Measurements from ENCODE around the gene GRK6. TPM values are rescaled to one million over a fixed set of nuclear protein-coding genes. Genes with fewer than 3 reads are reported as not detected.

GRK6 gene
- total RNA-seq, 1 experiment from 2014 or later, result 82.3 TPM

DNA sequence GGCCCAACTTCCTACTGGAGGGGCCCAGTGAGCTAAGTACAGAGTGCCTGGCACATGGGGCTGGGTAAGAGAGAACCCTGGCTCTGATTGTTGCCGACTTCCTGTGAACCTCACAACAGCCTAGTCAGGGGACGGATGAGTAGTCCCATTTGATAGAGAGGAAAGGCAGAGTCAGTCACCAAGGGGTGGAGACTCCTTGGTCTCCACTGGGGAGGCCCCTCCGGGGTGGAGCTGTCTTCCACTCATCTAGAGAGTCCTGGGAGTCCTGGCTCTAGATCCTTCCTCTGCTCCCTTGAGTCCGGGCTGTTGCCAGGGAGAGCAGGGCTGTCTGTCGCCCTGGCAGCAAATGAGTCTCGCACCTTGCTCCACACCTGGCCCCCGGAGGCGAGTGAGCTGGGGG, 8.0 kb downstream of the GRK6 start:
- DNase-seq, result no peak
- no peaks in the 10 kb centered on the region for H3K9me3 ChIP-seq (ENCODE audit: insufficient read depth, low read depth)
- H4K20me1 ChIP-seq (ENCODE audit: insufficient read depth), result peaks cover 15% of the 10 kb centered on the region; the same call in 1 of the 2 replicates
- ChIA-PET POLR2A (ENCODE audit: unreplicated experiment) (no interaction called here), CTCF (no interaction called here)
- H2AFZ ChIP-seq, result no peak overlapping the region
- H3K27ac ChIP-seq, result no peak overlapping the region
- no peaks in the 10 kb centered on the region for H3K4me1 ChIP-seq (replicated peaks; ENCODE audit: insufficient read depth)
- TF ChIP-seq, protein P1, sequence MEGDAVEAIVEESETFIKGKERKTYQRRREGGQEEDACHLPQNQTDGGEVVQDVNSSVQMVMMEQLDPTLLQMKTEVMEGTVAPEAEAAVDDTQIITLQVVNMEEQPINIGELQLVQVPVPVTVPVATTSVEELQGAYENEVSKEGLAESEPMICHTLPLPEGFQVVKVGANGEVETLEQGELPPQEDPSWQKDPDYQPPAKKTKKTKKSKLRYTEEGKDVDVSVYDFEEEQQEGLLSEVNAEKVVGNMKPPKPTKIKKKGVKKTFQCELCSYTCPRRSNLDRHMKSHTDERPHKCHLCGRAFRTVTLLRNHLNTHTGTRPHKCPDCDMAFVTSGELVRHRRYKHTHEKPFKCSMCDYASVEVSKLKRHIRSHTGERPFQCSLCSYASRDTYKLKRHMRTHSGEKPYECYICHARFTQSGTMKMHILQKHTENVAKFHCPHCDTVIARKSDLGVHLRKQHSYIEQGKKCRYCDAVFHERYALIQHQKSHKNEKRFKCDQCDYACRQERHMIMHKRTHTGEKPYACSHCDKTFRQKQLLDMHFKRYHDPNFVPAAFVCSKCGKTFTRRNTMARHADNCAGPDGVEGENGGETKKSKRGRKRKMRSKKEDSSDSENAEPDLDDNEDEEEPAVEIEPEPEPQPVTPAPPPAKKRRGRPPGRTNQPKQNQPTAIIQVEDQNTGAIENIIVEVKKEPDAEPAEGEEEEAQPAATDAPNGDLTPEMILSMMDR (conservative IDR thresholded peaks at IDR 0.05), result no peak
- TF ChIP-seq EZH2 (IDR thresholded peaks at IDR 0.05; ENCODE audit: low read depth), result no peak
- H3K36me3 ChIP-seq (ENCODE audit: low read depth), result no peaks in the 10 kb centered on the region
- H3K4me3 ChIP-seq, result no peak overlapping the region
- no peaks in the 10 kb centered on the region for H3K9me2 ChIP-seq (ENCODE audit: insufficient read depth)
- peaks cover 37% of the 10 kb centered on the region for H3F3A ChIP-seq (ENCODE audit: insufficient read depth, low read depth)
- H3K27me3 ChIP-seq (ENCODE audit: insufficient read depth, low read depth), result no peaks in the 10 kb centered on the region
- H3K79me2 ChIP-seq (ENCODE audit: low read depth), result peaks cover 7% of the 10 kb centered on the region
- intact Hi-C loops (cut with micrococcal nuclease; ENCODE audit: unreplicated experiment), result no loop called here
- H3K4me2 ChIP-seq, result no peak overlapping the region
- BruUV-seq (replicated peaks), result no TSS peak

DNA sequence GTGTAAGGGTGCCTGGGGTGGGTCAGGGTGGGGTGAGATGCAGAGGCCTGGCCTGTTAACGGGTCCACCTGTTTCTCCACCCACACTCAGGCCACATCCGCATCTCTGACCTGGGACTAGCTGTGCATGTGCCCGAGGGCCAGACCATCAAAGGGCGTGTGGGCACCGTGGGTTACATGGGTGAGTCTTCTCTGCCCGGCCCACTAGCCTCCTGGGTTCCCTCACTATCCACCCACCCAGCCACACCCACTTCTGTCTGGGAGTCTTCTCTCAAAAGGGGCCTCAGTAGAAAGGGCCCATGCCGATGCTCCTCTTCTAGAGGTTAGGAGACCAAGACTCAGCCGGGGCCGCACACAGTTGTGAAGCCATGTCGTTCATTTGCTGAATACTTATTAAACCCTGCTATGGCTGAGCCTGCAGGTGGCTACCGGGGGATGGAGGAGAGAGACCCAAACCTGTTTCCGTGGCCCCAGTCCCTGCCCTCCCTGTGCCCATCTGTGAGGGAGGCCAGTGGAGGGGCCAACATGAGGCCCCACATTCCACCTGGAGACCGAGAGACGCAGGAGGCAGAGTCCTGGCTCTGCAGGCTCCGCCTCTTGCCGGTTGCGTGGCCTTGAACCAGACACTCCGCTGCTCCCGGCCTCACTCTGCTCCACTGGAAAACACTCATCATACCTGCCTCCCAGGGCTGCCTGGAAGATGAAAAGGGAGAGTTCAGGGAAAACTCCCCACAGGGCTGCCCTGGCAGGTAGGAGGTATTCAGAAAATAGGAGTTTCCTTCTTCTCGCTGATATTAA, 8.7 kb downstream of the GRK6 start:
- Histone ChIP-seq H3K4me1 (replicated peaks; ENCODE audit: insufficient read depth) (no peaks in the 10 kb centered on the region), H3K79me2 (ENCODE audit: low read depth) (0 out of 2 replicates have a peak, but pooled peaks cover under 1% of the 10 kb centered on the region), H2AFZ (no peak overlapping the region), H3K4me2 (no peak overlapping the region), H3K9me2 (ENCODE audit: insufficient read depth) (no peaks in the 10 kb centered on the region), H3K4me3 (no peak overlapping the region), H3K27me3 (ENCODE audit: insufficient read depth, low read depth) (no peaks in the 10 kb centered on the region), H3K9me3 (ENCODE audit: insufficient read depth, low read depth) (no peaks in the 10 kb centered on the region), H3F3A (ENCODE audit: insufficient read depth, low read depth) (peaks cover 42% of the 10 kb centered on the region), H4K20me1 (ENCODE audit: insufficient read depth) (peaks cover 8% of the 10 kb centered on the region; the same call in 1 of the 2 replicates), H3K36me3 (ENCODE audit: low read depth) (no peaks in the 10 kb centered on the region), H3K27ac (no peak overlapping the region)
- ChIA-PET CTCF (no interaction called here), POLR2A (ENCODE audit: unreplicated experiment) (no interaction called here)
- no TSS peak for BruUV-seq (replicated peaks)
- TF ChIP-seq EZH2 (IDR thresholded peaks at IDR 0.05; ENCODE audit: low read depth), result no peak
- TF ChIP-seq, protein P1 (conservative IDR thresholded peaks at IDR 0.05), result no peak
- intact Hi-C loops (cut with micrococcal nuclease; ENCODE audit: unreplicated experiment), result no loop called here
- no peak for DNase-seq

DNA sequence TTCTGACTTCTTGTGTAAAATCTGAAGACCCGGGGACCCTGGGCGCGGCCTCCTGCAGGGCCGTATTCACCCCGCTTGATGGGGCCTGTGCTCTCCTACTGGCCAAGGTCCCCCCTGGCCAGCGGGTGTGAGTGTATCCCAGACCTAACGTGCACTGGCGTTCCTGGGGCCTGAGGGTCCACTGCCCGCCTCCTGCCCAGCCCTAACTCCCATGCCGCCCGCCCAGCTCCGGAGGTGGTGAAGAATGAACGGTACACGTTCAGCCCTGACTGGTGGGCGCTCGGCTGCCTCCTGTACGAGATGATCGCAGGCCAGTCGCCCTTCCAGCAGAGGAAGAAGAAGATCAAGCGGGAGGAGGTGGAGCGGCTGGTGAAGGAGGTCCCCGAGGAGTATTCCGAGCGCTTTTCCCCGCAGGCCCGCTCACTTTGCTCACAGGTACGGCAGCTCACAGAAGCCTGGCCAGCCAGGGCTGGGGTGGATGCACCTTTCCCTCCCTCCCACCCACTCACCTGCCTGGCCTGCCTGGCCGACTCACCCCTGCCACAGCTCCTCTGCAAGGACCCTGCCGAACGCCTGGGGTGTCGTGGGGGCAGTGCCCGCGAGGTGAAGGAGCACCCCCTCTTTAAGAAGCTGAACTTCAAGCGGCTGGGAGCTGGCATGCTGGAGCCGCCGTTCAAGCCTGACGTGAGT, 9.5 kb downstream of the GRK6 start:
- DNase-seq, result no peak
- intact Hi-C loops (cut with micrococcal nuclease; ENCODE audit: unreplicated experiment), result no loop called here
- no peaks in the 10 kb centered on the region for H3K79me2 ChIP-seq (ENCODE audit: low read depth)
- H3F3A ChIP-seq (ENCODE audit: insufficient read depth, low read depth), result peaks cover 47% of the 10 kb centered on the region
- no peak overlapping the region for H3K27ac ChIP-seq
- no peak overlapping the region for H3K4me3 ChIP-seq
- no peak overlapping the region for H2AFZ ChIP-seq
- H3K9me2 ChIP-seq (ENCODE audit: insufficient read depth), result no peaks in the 10 kb centered on the region
- H3K36me3 ChIP-seq (ENCODE audit: low read depth), result no peaks in the 10 kb centered on the region; the same call in 1 of the 2 replicates
- no peak overlapping the region for H3K4me2 ChIP-seq
- no TSS peak for BruUV-seq (replicated peaks)
- ChIA-PET POLR2A (ENCODE audit: unreplicated experiment) (no interaction called here), CTCF (no interaction called here)
- no peak for TF ChIP-seq EZH2 (IDR thresholded peaks at IDR 0.05; ENCODE audit: low read depth)
- TF ChIP-seq, protein P1 (conservative IDR thresholded peaks at IDR 0.05), result no peak
- peaks cover 6% of the 10 kb centered on the region; the same call in 1 of the 2 replicates for H4K20me1 ChIP-seq (ENCODE audit: insufficient read depth)
- H3K9me3 ChIP-seq (ENCODE audit: insufficient read depth, low read depth), result no peaks in the 10 kb centered on the region
- no peaks in the 10 kb centered on the region for H3K27me3 ChIP-seq (ENCODE audit: insufficient read depth, low read depth)
- no peaks in the 10 kb centered on the region for H3K4me1 ChIP-seq (replicated peaks; ENCODE audit: insufficient read depth)
